SU-DHL-6 (cell line): ENCODE results near the gene LAYN.

ENCODE experiments used
- H2AFZ ChIP-seq: fragments of 200-600 bp; sonication (generic); 2 replicates; pipeline ENCODE4 v1.6.1; 2014; ENCODE audit warnings: low read depth, mild to moderate bottlenecking, moderate library complexity, mixed read lengths, antibody characterized with exemption, low read length; ENCODE audit not compliant: severe bottlenecking
- H3F3A ChIP-seq: fragments of 200-600 bp; shearing (Covaris generic); 2 replicates; pipeline ENCODE4 v1.6.0; 2016; ENCODE audit warnings: antibody characterized with exemption, mild to moderate bottlenecking; ENCODE audit not compliant: insufficient read depth
- H3K27ac ChIP-seq: fragments of 200-600 bp; sonication (generic); 2 replicates; pipeline ENCODE4 v1.5.1; 2016; ENCODE audit warnings: low read depth, mild to moderate bottlenecking, low read length, moderate library complexity, mixed read lengths
- H3K27me3 ChIP-seq: fragments of 200-600 bp; sonication (generic), shearing (Covaris generic); 2 replicates; pipeline ENCODE4 v1.6.0; 2014; ENCODE audit warnings: mild to moderate bottlenecking, low read length
- H3K36me3 ChIP-seq: fragments of 200-600 bp; sonication (generic); 2 replicates; pipeline ENCODE4 v1.6.1; 2014; ENCODE audit warnings: mild to moderate bottlenecking, low read length, mixed read lengths
- H3K4me2 ChIP-seq: fragments of 300-600, 200-600 bp; shearing (Covaris generic), sonication (generic); 2 replicates; pipeline ENCODE4 v1.6.0; 2014; ENCODE audit warnings: low read length, low read depth, mild to moderate bottlenecking; ENCODE audit not compliant: poor library complexity, severe bottlenecking
- H3K4me3 ChIP-seq: fragments of 200-600 bp; sonication (generic); 2 replicates; pipeline ENCODE4 v1.5.1; 2014; ENCODE audit warnings: antibody characterized with exemption, low read length, mild to moderate bottlenecking, mixed read lengths; ENCODE audit not compliant: insufficient read depth, poor library complexity, severe bottlenecking
- H3K79me2 ChIP-seq: fragments of 200-600 bp; sonication (generic); 2 replicates; pipeline ENCODE4 v1.6.1; 2014; ENCODE audit warnings: mild to moderate bottlenecking, low read length, moderate library complexity; ENCODE audit not compliant: insufficient read depth
- H3K9ac ChIP-seq: fragments of 200-600 bp; sonication (generic); 2 replicates; pipeline ENCODE4 v1.7.0; 2014; ENCODE audit warnings: mild to moderate bottlenecking, low read length
- H3K9me2 ChIP-seq: fragments of 200-600 bp; sonication (generic); replicated peaks from 2 replicates; pipeline ENCODE4 v1.6.1; 2014; ENCODE audit warnings: low read length; ENCODE audit not compliant: insufficient read depth
- H3K9me3 ChIP-seq: fragments of 200-600 bp; sonication (generic); 2 replicates; pipeline ENCODE4 v1.6.1; 2014; ENCODE audit warnings: low read length, mixed read lengths; ENCODE audit not compliant: insufficient read depth
- H4K20me1 ChIP-seq: fragments of 200-600 bp; sonication (generic); 2 replicates; pipeline ENCODE4 v1.6.1; 2014; ENCODE audit warnings: low read depth, mild to moderate bottlenecking, antibody characterized with exemption, low read length, moderate library complexity, mixed read lengths
- EZH2phosphoT487 ChIP-seq: fragments of 200-600 bp; sonication (generic), shearing (Covaris generic); conservative IDR thresholded peaks from 2 replicates; pipeline ENCODE4 v1.6.1; 2018; ENCODE audit warnings: mild to moderate bottlenecking, antibody characterized with exemption, low read length, moderate library complexity, mixed read lengths
- TF ChIP-seq, protein P1 (sequence below): fragments of 200-600 bp; sonication (generic); IDR thresholded peaks from one replicate; pipeline ENCODE4 v1.5.1; 2017; ENCODE audit warnings: antibody characterized with exemption, mild to moderate bottlenecking, low read length, moderate library complexity; ENCODE audit not compliant: insufficient read depth, poor library complexity, severe bottlenecking

Gene LAYN

DNA sequence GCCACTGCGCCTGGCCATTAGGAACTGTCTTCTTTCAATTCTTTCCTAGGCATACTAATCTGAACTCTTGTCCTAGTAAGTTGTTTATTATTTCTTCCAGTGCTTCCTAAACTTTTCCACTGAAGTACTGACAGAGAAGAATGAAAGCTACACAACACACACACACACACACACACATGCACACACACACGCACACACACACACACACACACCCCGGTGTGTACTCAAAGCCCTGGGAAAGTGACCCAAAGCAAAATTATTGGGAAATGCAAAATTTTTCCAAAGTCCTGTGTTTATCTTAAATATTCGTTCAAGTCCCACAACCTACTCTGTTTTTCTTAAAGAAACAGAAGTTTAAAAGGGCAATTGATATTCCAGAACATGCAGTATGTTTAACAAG is 42.4 kb downstream of the LAYN start:
- no peak overlapping the region for H3K27ac ChIP-seq
- no peak overlapping the region for H3K9ac ChIP-seq
- H3K4me2 ChIP-seq: no peak overlapping the region
- H3K9me2 ChIP-seq: no peaks in the 10 kb centered on the region
- no peak overlapping the region for H2AFZ ChIP-seq
- H3F3A ChIP-seq: no peaks in the 10 kb centered on the region
- no peaks in the 10 kb centered on the region for H3K27me3 ChIP-seq
- TF ChIP-seq EZH2phosphoT487: no peak
- TF ChIP-seq, protein P1, sequence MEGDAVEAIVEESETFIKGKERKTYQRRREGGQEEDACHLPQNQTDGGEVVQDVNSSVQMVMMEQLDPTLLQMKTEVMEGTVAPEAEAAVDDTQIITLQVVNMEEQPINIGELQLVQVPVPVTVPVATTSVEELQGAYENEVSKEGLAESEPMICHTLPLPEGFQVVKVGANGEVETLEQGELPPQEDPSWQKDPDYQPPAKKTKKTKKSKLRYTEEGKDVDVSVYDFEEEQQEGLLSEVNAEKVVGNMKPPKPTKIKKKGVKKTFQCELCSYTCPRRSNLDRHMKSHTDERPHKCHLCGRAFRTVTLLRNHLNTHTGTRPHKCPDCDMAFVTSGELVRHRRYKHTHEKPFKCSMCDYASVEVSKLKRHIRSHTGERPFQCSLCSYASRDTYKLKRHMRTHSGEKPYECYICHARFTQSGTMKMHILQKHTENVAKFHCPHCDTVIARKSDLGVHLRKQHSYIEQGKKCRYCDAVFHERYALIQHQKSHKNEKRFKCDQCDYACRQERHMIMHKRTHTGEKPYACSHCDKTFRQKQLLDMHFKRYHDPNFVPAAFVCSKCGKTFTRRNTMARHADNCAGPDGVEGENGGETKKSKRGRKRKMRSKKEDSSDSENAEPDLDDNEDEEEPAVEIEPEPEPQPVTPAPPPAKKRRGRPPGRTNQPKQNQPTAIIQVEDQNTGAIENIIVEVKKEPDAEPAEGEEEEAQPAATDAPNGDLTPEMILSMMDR: no peak
- no peaks in the 10 kb centered on the region for H3K79me2 ChIP-seq
- H3K36me3 ChIP-seq: no peaks in the 10 kb centered on the region
- H4K20me1 ChIP-seq: no peaks in the 10 kb centered on the region
- no peaks in the 10 kb centered on the region for H3K9me3 ChIP-seq
- no peak overlapping the region for H3K4me3 ChIP-seq

DNA sequence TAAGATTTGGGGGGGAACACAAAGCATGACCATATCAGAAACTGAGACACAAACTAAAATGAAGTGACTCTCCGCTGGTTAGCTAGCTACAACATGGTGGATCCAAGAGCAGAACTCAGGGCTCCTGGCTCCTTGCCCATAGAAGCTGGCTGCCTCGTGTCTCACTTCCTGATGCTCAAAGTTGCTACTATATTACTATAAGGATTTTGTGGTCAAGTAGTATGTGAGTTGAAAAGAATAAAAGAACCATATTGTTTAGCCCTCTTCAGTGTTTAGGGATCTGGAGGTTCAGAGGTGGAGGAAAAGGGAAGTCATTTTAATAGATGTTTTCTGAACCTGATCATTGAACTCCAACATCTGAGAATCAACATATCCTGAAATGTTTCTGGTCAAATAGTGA is 44.9 kb downstream of the LAYN start:
- no peak for TF ChIP-seq EZH2phosphoT487
- TF ChIP-seq, protein P1: no peak
- H3K27ac ChIP-seq: no peak overlapping the region
- H3K79me2 ChIP-seq: no peaks in the 10 kb centered on the region
- H3F3A ChIP-seq: no peaks in the 10 kb centered on the region
- no peak overlapping the region for H3K9ac ChIP-seq
- no peak overlapping the region for H2AFZ ChIP-seq
- H3K9me2 ChIP-seq: no peaks in the 10 kb centered on the region
- no peaks in the 10 kb centered on the region for H4K20me1 ChIP-seq
- H3K4me3 ChIP-seq: no peak overlapping the region
- no peak overlapping the region for H3K4me2 ChIP-seq
- H3K9me3 ChIP-seq: no peaks in the 10 kb centered on the region
- H3K36me3 ChIP-seq: no peaks in the 10 kb centered on the region
- H3K27me3 ChIP-seq: no peaks in the 10 kb centered on the region

DNA sequence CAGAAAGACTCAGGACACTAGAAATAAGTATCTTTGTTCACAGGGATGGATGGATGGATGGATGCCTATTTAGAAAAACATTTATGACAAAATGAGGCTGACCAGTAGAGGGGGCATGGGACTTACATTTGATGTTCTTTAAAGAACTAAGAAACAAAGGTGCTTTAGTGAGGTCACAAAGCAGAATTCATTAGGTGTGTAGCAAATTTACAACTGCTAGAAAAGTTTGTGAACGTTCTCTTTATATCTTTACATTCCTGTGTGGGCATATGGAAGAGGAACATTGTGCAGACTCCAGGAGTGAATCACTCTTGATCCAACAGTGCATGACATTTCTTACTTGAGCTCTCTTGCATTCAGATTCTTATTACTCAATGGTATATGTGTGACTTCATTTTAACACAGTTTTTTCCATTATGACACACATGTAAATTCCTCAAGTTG is 45.9 kb downstream of the LAYN start:
- no peaks in the 10 kb centered on the region for H3K79me2 ChIP-seq
- no peak overlapping the region for H3K27ac ChIP-seq
- TF ChIP-seq, protein P1: peak; percentile 56
- no peak for TF ChIP-seq EZH2phosphoT487
- no peaks in the 10 kb centered on the region for H3K27me3 ChIP-seq
- no peaks in the 10 kb centered on the region for H3K9me3 ChIP-seq
- no peak overlapping the region for H3K4me2 ChIP-seq
- H3K9me2 ChIP-seq: no peaks in the 10 kb centered on the region
- H4K20me1 ChIP-seq: no peaks in the 10 kb centered on the region
- H3K9ac ChIP-seq: no peak overlapping the region
- H3F3A ChIP-seq: no peaks in the 10 kb centered on the region
- H3K36me3 ChIP-seq: no peaks in the 10 kb centered on the region
- H2AFZ ChIP-seq: no peak overlapping the region
- no peak overlapping the region for H3K4me3 ChIP-seq
